Endothelial cell of coronary artery (primary cell): ENCODE data around the gene COMMD3. TPM values are rescaled to one million over a fixed set of nuclear protein-coding genes. Genes with fewer than 3 reads are reported as not detected.

Source experiments
- total RNA-seq: library from RNA; depleted of rRNA; stranded (reverse); fragments of >200 nt; gene quantifications from 2 replicates; pipeline ENCODE4 v1.2.3, GENCODE V29; 2014

COMMD3 gene
- 52.6 and 54.8 TPM in 2 replicates for total RNA-seq

DNA sequence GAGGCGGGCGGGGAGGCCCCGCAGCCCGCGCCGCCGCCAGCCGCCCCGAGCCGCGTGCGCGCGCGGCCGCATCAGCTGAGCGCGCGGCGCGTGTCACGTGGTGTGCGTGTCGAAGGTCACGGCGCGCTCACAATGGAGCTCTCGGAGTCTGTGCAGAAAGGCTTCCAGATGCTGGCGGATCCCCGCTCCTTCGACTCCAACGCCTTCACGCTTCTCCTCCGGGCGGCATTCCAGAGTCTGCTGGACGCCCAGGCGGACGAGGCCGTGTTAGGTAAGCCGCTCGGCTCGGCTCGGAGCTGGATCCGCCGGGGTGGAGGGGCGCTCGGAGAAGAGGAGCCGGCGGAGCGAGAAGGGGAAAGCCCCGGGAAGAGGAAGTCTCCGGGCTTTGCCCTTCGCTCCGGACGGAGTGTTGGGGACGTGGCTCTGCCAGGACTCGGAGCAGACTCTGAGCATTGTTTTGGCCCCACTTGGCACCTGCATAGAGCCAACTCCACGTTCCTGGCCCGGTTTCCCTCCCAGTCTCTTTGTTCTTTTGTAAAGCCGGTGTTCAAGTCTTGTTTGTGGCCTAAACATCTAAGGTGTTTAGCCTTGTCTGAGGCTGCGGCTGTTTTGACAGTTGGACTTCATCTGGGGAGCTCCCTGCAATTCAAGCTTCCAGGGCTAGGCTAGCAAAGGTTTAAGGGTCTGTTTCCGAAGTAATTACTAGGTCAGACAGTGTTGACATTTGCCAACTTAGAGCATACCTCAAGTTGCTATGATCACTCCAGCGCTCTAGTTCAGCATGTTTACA is at the start of gene COMMD3:
TSS of gene COMMD3 (plus strand) at position 103 of the 790 bp plus-strand sequence. CDS start at position 133, 30 bp downstream.

GRCh38 chr10:22320591-22321155 is 4.5 kb downstream of the COMMD3 start, which contains the start of gene BMI1:
Gene BMI1, plus strand, starts transcription at chr10:22321099. Its CDS starts 5,351 bp downstream, at chr10:22326450.

DNA sequence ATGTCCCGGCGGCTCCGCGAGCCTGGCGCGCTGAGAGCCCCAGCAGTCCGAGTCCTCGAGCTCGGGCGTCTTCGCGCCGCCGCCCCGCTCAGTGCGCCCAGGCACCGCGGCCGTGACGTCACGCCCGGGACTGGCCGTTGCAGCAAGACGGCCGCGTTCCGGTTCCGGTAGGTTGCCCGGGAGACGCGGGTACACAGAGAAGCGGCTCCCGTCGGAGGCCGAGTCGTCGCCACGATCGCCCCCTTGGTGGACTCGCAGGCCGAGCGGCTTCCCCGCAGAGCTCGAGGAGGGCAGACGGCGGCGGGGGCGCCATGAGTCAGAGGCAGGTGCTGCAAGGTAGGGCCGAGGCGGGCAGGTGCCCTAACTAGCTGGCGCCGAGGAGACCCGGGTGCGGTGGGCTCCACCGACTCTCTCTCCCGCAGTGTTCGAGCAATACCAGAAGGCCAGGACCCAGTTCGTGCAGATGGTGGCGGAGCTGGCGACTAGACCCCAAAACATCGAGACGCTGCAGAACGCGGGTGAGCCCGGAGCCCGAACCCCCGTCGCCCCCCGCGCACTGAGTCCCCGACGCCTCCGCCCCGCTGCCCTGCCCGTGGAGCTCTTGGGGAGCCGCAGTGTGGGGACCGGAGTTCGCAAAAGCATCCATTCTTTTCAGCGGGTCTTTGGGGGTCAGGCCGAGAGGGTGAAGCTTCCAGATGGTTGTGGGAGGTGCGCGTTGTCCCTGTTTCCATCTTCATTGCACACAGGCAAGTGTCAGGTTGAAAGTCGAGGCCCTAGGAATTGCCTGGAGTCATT is 29.3 kb downstream of the COMMD3 start, which contains the start of gene SPAG6:
TSS of gene SPAG6 (plus strand) at position 196 of the 795 bp plus-strand sequence. CDS start at position 312, 116 bp downstream.

Other genes starting within 250 kb of the COMMD3 start
- gene EBLN1, start 98.4 kb upstream of the COMMD3 start, total RNA-seq: not detected in 2 replicates
- gene BMI1, start 4.7 kb downstream of the COMMD3 start, total RNA-seq: 27.5 and 32.9 TPM in 2 replicates
- not detected in 2 replicates for gene SPAG6, start 29.1 kb downstream of the COMMD3 start, total RNA-seq